Measurements from ENCODE around the gene CALCOCO2. TPM values are rescaled to one million over a fixed set of nuclear protein-coding genes. Genes with fewer than 3 reads are reported as not detected.

Gene CALCOCO2
- total and polyA plus RNA-seq, 2 of the 13 experiments (the other 11 are each of a cell fraction or from before 2014, with no cell fraction given) = 72.9 to 111 TPM

- TF ChIP-seq ZXDC (CRISPR knock-in tag; IDR thresholded peaks at IDR 0.05) (no peak), CTCF (CRISPR knock-in tag; IDR thresholded peaks at IDR 0.05) (peak; percentile 93), ZNF124 (CRISPR knock-in tag; IDR thresholded peaks at IDR 0.05) (no peak), ZNF414 (CRISPR knock-in tag; IDR thresholded peaks at IDR 0.05) (peak; percentile 40; the same call in 1 of the 2 replicates), TEF (CRISPR knock-in tag; IDR thresholded peaks at IDR 0.05) (no peak; the same call in 1 of the 2 replicates), PPARG (CRISPR knock-in tag; conservative IDR thresholded peaks at IDR 0.05) (0 out of 2 replicates have a peak, but pooled peaks have one; percentile 34), ZUFSP (CRISPR knock-in tag; IDR thresholded peaks at IDR 0.05; ENCODE audit: borderline replicate concordance) (no peak), WIZ (CRISPR knock-in tag; IDR thresholded peaks at IDR 0.05) (peak; percentile 81; the same call in 1 of the 2 replicates), ZNF576 (CRISPR knock-in tag; IDR thresholded peaks at IDR 0.05) (no peak), ZNF550 (CRISPR knock-in tag; IDR thresholded peaks at IDR 0.05; ENCODE audit: borderline replicate concordance) (no peak), DNMT3B (CRISPR knock-in tag; conservative IDR thresholded peaks at IDR 0.05) (0 out of 2 replicates have a peak, but pooled peaks have one; percentile 40), PHF21A (CRISPR knock-in tag; IDR thresholded peaks at IDR 0.05) (no peak), NFE2L1 (CRISPR knock-in tag; IDR thresholded peaks at IDR 0.05; ENCODE audit: borderline replicate concordance) (no peak), MIXL1 (CRISPR knock-in tag; IDR thresholded peaks at IDR 0.05) (peak; percentile 0; the same call in 1 of the 2 replicates), HOXA9 (CRISPR knock-in tag; IDR thresholded peaks at IDR 0.05; ENCODE audit: borderline replicate concordance) (no peak), ZNF20 (CRISPR knock-in tag; IDR thresholded peaks at IDR 0.05) (no peak), ISL2 (CRISPR knock-in tag; IDR thresholded peaks at IDR 0.05) (peak; percentile 7; the same call in 1 of the 2 replicates), ZNF598 (CRISPR knock-in tag; IDR thresholded peaks at IDR 0.05; ENCODE audit: borderline replicate concordance) (peak; percentile 84; the same call in 1 of the 2 replicates), HNRNPK (IDR thresholded peaks at IDR 0.05; ENCODE audit: low read depth, low read length, poor library complexity, severe bottlenecking) (no peak), HNRNPLL (IDR thresholded peaks at IDR 0.05; ENCODE audit: low read depth, low read length, poor library complexity, severe bottlenecking) (no peak), TCF7 (IDR thresholded peaks at IDR 0.05; ENCODE audit: low read depth) (no peak)
Measured at GRCh38 chr17:48791128-48792032, 39.5 kb upstream of the CALCOCO2 start (continued).
